HCT116 (cell line): ENCODE data around the gene SART1. TPM values are rescaled to one million over a fixed set of nuclear protein-coding genes. Genes with fewer than 3 reads are reported as not detected.

ENCODE experiments used
- ATAC-seq: fragments of 200-7000 bp; cut with Tn5 transposase; 2 replicates; pipeline ENCODE4 v1.9.1; 2020; ENCODE audit warnings: mild to moderate bottlenecking, moderate library complexity
- BruUV-seq: library from RNA; stranded (reverse); fragments of 400-500 nt; replicated peaks from 2 replicates; lab custom pipeline; 2021; lab: Mats Ljungman, UMichigan
- CTCF ChIA-PET: fragments of 300-600 bp; sonication (Branson Sonifier 250); formaldehyde crosslinking; loops from one replicate; lab custom pipeline; 2021; ENCODE audit warnings: antibody characterized with exemption; lab: Charles Lee
- POLR2A ChIA-PET: fragments of 300-600, 350-600 bp; sonication (Branson Sonifier 250); formaldehyde crosslinking; loops from one replicate; lab custom pipeline; 2021; ENCODE audit warnings: antibody characterized with exemption; lab: Charles Lee
- RAD21 ChIA-PET, 2 experiments: fragments of 300-600 bp; sonication (Branson Sonifier 250); formaldehyde crosslinking; loops; one replicate each; lab custom pipeline; 2023; ENCODE audit warnings: low total read pairs in 2 of 2; ENCODE audit not compliant: uncharacterized antibody in 2 of 2, unreplicated experiment in 2 of 2, low non-redundant PET in 1 of 2; lab: Charles Lee
- DNase-seq: peaks from one replicate; pipeline ENCODE4 v3.0.0-alpha.2; 2010; ENCODE audit warnings: low read depth, low spot score
- H2AFZ ChIP-seq: fragments of 200-600 bp; shearing (Covaris generic), sonication (generic); 2 replicates; pipeline ENCODE4 v1.6.1; 2017; ENCODE audit warnings: low read depth, mixed run types, mixed read lengths, antibody characterized with exemption, low read length; ENCODE audit not compliant: poor library complexity, severe bottlenecking
- H3K27ac ChIP-seq: 2 replicates; pipeline ENCODE4 v1.5.1; 2012; ENCODE audit warnings: low read depth, low read length
- H3K27me3 ChIP-seq: fragments of 200-600 bp; sonication (generic); 2 replicates; pipeline ENCODE4 v1.6.1; 2016; ENCODE audit warnings: mixed run types, low read length, mixed read lengths; ENCODE audit not compliant: insufficient read depth
- H3K36me3 ChIP-seq, 2 experiments: fragments of 200-500 bp in 1 of 2; fragments of 200-600 bp in 1 of 2; sonication (Bioruptor generic) in 1 of 2; sonication (generic) in 1 of 2; 2 replicates each; pipeline versions ENCODE4 v1.5.1 to v1.6.1; 2014 to 2016; ENCODE audit warnings: low read length in 2 of 2, inconsistent platforms in 1 of 2, mixed read lengths in 1 of 2, mixed run types in 1 of 2; ENCODE audit not compliant: insufficient read depth in 2 of 2, control insufficient read depth in 1 of 2
- H3K4me1 ChIP-seq, 2 experiments: fragments of 200-600 bp in 1 of 2; sonication (generic) in 1 of 2; 2 replicates each; pipeline versions ENCODE4 v1.5.1 to v1.6.1; 2012 to 2017; ENCODE audit warnings: low read length in 2 of 2, inconsistent platforms in 1 of 2, mild to moderate bottlenecking in 1 of 2, mixed read lengths in 1 of 2, mixed run types in 1 of 2, moderate library complexity in 1 of 2; ENCODE audit not compliant: insufficient read depth in 2 of 2, control insufficient read depth in 1 of 2
- H3K4me2 ChIP-seq: fragments of 200-600 bp; sonication (generic); 2 replicates; pipeline ENCODE4 v1.6.1; 2017; ENCODE audit warnings: mixed run types, low read length, mixed read lengths
- H3K4me3 ChIP-seq, 2 experiments: fragments of 200-600 bp in 1 of 2; sonication (generic) in 1 of 2; replicated peaks in 1 of 2; 2 replicates each; pipeline ENCODE4 v1.5.1; 2011 to 2016; ENCODE audit warnings: low read length in 2 of 2, control low read depth in 1 of 2, low read depth in 1 of 2, mild to moderate bottlenecking in 1 of 2, mixed read lengths in 1 of 2, mixed run types in 1 of 2
- H3K79me2 ChIP-seq: fragments of 200-600 bp; sonication (generic); 2 replicates; pipeline ENCODE4 v1.6.1; 2017; ENCODE audit warnings: mild to moderate bottlenecking, mixed run types, low read length, moderate library complexity, mixed read lengths; ENCODE audit not compliant: insufficient read depth
- H3K9ac ChIP-seq: fragments of 200-600 bp; sonication (generic); 2 replicates; pipeline ENCODE4 v1.6.1; 2016; ENCODE audit warnings: low read length, mixed read lengths
- H3K9me2 ChIP-seq: fragments of 200-600 bp; sonication (generic), shearing (Covaris generic); 2 replicates; pipeline ENCODE4 v1.6.1; 2017; ENCODE audit warnings: mixed run types, mild to moderate bottlenecking, moderate library complexity; ENCODE audit not compliant: insufficient read depth
- H3K9me3 ChIP-seq, 2 experiments: fragments of 200-500 bp in 1 of 2; fragments of 200-600 bp in 1 of 2; sonication (Bioruptor generic) in 1 of 2; sonication (generic) in 1 of 2; 2 replicates each; pipeline ENCODE4 v1.6.1; 2014 to 2017; ENCODE audit warnings: low read length in 2 of 2, mixed read lengths in 2 of 2, inconsistent platforms in 1 of 2, low read depth in 1 of 2, mild to moderate bottlenecking in 1 of 2, mixed run types in 1 of 2, moderate library complexity in 1 of 2; ENCODE audit not compliant: control insufficient read depth in 1 of 2, insufficient read depth in 1 of 2
- H4K20me1 ChIP-seq: fragments of 200-600 bp; sonication (generic), shearing (Covaris generic); 2 replicates; pipeline ENCODE4 v1.6.1; 2017; ENCODE audit warnings: mixed run types, mild to moderate bottlenecking, moderate library complexity; ENCODE audit not compliant: insufficient read depth
- CBX3 ChIP-seq: IDR thresholded peaks from 2 replicates; pipeline ENCODE4 v1.6.1; 2012; ENCODE audit warnings: low read depth
- CEBPB ChIP-seq: IDR thresholded peaks from 2 replicates; pipeline ENCODE4 v1.6.1; 2012; ENCODE audit warnings: low read depth
- CTCF ChIP-seq, 3 experiments: fragments of 200-600 bp in 1 of 3; sonication (generic) in 1 of 3; IDR thresholded peaks in 2 of 3; conservative IDR thresholded peaks in 1 of 3; 2 replicates each; pipeline ENCODE4 v1.5.1; 2012 to 2017; ENCODE audit warnings: low read depth in 2 of 3, low read length in 2 of 3, antibody characterized with exemption in 1 of 3, borderline replicate concordance in 1 of 3, control low read depth in 1 of 3, mild to moderate bottlenecking in 1 of 3, mixed read lengths in 1 of 3, mixed run types in 1 of 3, moderate library complexity in 1 of 3; ENCODE audit not compliant: insufficient read depth in 1 of 3
- ELF1 ChIP-seq: IDR thresholded peaks from 2 replicates; pipeline ENCODE4 v1.6.1; 2012; ENCODE audit warnings: low read depth, borderline replicate concordance
- EZH2 ChIP-seq: fragments of 200-600 bp; sonication (generic); IDR thresholded peaks from 2 replicates; pipeline ENCODE4 v1.6.1; 2017; ENCODE audit warnings: antibody characterized with exemption, mixed run types
- FOSL1 ChIP-seq: IDR thresholded peaks from 2 replicates; pipeline ENCODE4 v1.6.1; 2012; ENCODE audit warnings: low read depth
- MAX ChIP-seq: IDR thresholded peaks from 2 replicates; pipeline ENCODE4 v1.6.1; 2012
- POLR2A ChIP-seq: IDR thresholded peaks from 2 replicates; pipeline ENCODE4 v1.7.0; 2011; ENCODE audit warnings: borderline replicate concordance; ENCODE audit not compliant: insufficient read depth, insufficient read length; ENCODE audit errors: extremely low read depth
- RAD21 ChIP-seq: IDR thresholded peaks from 2 replicates; pipeline ENCODE4 v1.6.1; 2012; ENCODE audit warnings: low read depth, mild to moderate bottlenecking
- REST ChIP-seq: IDR thresholded peaks from 2 replicates; pipeline ENCODE4 v1.6.1; 2012; ENCODE audit warnings: low read depth
- SIN3A ChIP-seq: IDR thresholded peaks from 2 replicates; pipeline ENCODE4 v1.6.1; 2012; ENCODE audit warnings: low read depth
- SRF ChIP-seq: IDR thresholded peaks from 2 replicates; pipeline ENCODE4 v1.6.1; 2012; ENCODE audit warnings: low read depth
- TCF7L2 ChIP-seq: IDR thresholded peaks from 2 replicates; pipeline ENCODE4 v1.7.0; 2011; ENCODE audit warnings: borderline replicate concordance, inconsistent platforms; ENCODE audit not compliant: insufficient read depth, insufficient read length; ENCODE audit errors: extremely low read depth
- ZNF274 ChIP-seq: fragments of 200-500 bp; sonication (Bioruptor generic); IDR thresholded peaks from 2 replicates; pipeline ENCODE4 v1.6.1; 2014; ENCODE audit warnings: mild to moderate bottlenecking, low read depth, low read length, inconsistent platforms
- intact Hi-C: fragments of 100-400 bp; cut with micrococcal nuclease; formaldehyde crosslinking; loops from 2 replicates; pipeline ENCODE4 v1.10.0; 2022
- total RNA-seq: library from RNA; stranded (reverse); gene quantifications from one replicate; pipeline ENCODE4 v1.2.1, GENCODE V29; 2021; ENCODE audit not compliant: unreplicated experiment

SART1 gene
- total RNA-seq, 1 experiment from 2014 or later = 47.9 TPM

- TF ChIP-seq CTCF (IDR thresholded peaks at IDR 0.05 in 2 of 3, conservative IDR thresholded peaks at IDR 0.05 in 1 of 3; ENCODE audit: borderline replicate concordance in 1 of 3, insufficient read depth in 1 of 3, low read depth in 2 of 3, low read length in 2 of 3) (no peak), MAX (peak; percentile 80), EZH2 (no peak), SRF (peak; percentile 68; the same call in 1 of the 2 replicates), ELF1 (peak; percentile 89; the same call in 1 of the 2 replicates), RAD21 (no peak), TCF7L2 (peak; percentile 54), CBX3 (no peak)
Observed at GRCh38 chr11:65961267-65962140, at the start of gene SART1 (continued).

- Histone ChIP-seq H3K4me3 (no peak overlapping the region), H4K20me1 (no peaks in the 10 kb centered on the region), H3K4me2 (peak overlapping the region; percentile 96), H2AFZ (no peak overlapping the region), H3K9ac (peak overlapping the region; percentile 75), H3K27me3 (no peaks in the 10 kb centered on the region), H3K36me3 (no peaks in the 10 kb centered on the region; a peak in 1 of 4 replicates), H3K9me2 (no peaks in the 10 kb centered on the region), H3K9me3 (no peaks in the 10 kb centered on the region), H3K79me2 (peaks cover 21% of the 10 kb centered on the region), H3K27ac (peak overlapping the region; percentile 75), H3K4me1 (peaks cover 67 to 97% of the 10 kb centered on the region in 2 experiments)
- ChIA-PET RAD21 (interaction anchor here in 1 of 2 experiments (0.7 kb wide), 1 partner anchor 24 kb away, joined by 3 read pairs; the partner anchor contains the start of gene FIBP), CTCF (interaction anchor here (2.9 kb wide), 1 partner anchor 24 kb away, joined by 19 read pairs; the partner anchor contains the start of genes CCDC85B and FIBP), POLR2A (interaction anchor here (0.6 to 4.8 kb wide), 4 partner anchors 10 to 23 kb away, joined by 3 to 39 read pairs (median 20); partner anchors contain the start of genes CCDC85B, FIBP and FOSL1)
- intact Hi-C loops = no loop called here
- DNase-seq (no peak), ATAC-seq (no peak)
- no TSS peak for BruUV-seq
- TF ChIP-seq FOSL1 = no peak
- TF ChIP-seq TCF7L2 = no peak
- TF ChIP-seq REST = no peak
- TF ChIP-seq ZNF274 = no peak
- TF ChIP-seq CTCF (IDR thresholded peaks at IDR 0.05 in 2 of 3, conservative IDR thresholded peaks at IDR 0.05 in 1 of 3; ENCODE audit: borderline replicate concordance in 1 of 3, insufficient read depth in 1 of 3, low read depth in 2 of 3, low read length in 2 of 3) = no peak
- TF ChIP-seq CBX3 = no peak
- no peak for TF ChIP-seq CEBPB
- TF ChIP-seq POLR2A = no peak
- TF ChIP-seq SIN3A = no peak
- TF ChIP-seq SRF = no peak
Observed at GRCh38 chr11:65912845-65913244, 48.7 kb upstream of the SART1 start.
